ENCODE measurements around the gene MMS19. TPM values are rescaled to one million over a fixed set of nuclear protein-coding genes. Genes with fewer than 3 reads are reported as not detected.

MMS19 gene
- total RNA-seq, 1 experiment from 2014 or later: 70.6 TPM

DNA sequence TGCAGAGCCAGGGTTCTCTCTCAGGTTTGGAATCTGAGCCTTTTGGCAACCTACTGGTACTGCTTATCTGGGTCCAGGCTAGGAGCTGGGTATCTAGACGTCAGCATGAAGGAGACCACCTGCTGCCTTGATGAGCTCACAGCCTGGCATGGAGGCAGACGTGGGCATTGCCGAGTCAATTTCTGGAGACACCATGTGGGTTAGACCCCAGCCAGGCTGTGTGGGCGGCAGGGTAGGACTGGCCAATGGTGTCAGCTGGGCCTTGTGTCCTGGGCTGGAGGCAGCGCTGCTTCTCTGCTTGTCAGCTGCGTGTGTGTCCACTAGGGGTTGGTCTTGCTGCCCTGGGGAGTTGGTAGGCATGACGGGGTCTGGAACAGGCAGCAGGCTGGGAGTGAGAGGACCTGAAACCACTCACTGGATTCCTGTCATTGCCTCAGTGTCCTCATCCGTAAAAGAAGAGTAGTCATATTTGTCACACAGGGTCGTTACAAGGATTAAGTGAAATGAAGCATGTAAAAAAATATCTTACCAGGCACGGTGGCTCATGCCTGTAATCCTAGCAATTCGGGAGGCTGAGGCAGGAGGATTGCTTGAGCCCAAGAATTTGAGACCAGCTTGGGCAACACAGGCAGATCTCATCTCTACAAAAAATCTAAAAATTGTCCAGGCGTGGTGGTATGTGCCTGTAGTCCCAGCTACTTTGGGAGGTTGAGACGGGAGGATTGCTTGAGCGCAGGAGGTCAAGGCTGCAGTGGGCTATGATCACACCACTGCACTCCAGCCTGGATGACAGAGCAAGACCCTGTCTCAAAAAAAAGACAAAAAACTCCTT lies 42.7 kb upstream of the MMS19 start:
- BruUV-seq (replicated peaks): no TSS peak
- no peak for TF ChIP-seq EZH2 (IDR thresholded peaks at IDR 0.05; ENCODE audit: borderline replicate concordance, low read depth, low read length, poor library complexity, severe bottlenecking)
- TF ChIP-seq, protein P1, sequence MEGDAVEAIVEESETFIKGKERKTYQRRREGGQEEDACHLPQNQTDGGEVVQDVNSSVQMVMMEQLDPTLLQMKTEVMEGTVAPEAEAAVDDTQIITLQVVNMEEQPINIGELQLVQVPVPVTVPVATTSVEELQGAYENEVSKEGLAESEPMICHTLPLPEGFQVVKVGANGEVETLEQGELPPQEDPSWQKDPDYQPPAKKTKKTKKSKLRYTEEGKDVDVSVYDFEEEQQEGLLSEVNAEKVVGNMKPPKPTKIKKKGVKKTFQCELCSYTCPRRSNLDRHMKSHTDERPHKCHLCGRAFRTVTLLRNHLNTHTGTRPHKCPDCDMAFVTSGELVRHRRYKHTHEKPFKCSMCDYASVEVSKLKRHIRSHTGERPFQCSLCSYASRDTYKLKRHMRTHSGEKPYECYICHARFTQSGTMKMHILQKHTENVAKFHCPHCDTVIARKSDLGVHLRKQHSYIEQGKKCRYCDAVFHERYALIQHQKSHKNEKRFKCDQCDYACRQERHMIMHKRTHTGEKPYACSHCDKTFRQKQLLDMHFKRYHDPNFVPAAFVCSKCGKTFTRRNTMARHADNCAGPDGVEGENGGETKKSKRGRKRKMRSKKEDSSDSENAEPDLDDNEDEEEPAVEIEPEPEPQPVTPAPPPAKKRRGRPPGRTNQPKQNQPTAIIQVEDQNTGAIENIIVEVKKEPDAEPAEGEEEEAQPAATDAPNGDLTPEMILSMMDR (conservative IDR thresholded peaks at IDR 0.05; ENCODE audit: low read depth, low read length): no peak
- H3K27ac ChIP-seq (ENCODE audit: low read depth, low read length, poor library complexity, severe bottlenecking): no peak overlapping the region
- intact Hi-C loops (cut with micrococcal nuclease; ENCODE audit: unreplicated experiment): no loop called here
- H3K27me3 ChIP-seq (replicated peaks; ENCODE audit: insufficient read depth, low read depth, low read length, poor library complexity): no peaks in the 10 kb centered on the region
- H3K4me1 ChIP-seq (ENCODE audit: insufficient read depth, low read length, poor library complexity, severe bottlenecking): peaks cover 20% of the 10 kb centered on the region
- DNase-seq (ENCODE audit: low spot score): no peak
- H3K9me3 ChIP-seq (ENCODE audit: low read depth, low read length, poor library complexity, severe bottlenecking): no peaks in the 10 kb centered on the region
- POLR2A ChIA-PET (ENCODE audit: low non-redundant PET): no interaction called here
- CTCF ChIA-PET: interaction anchor here (1.2 kb wide), 1 partner anchor 8 kb away, joined by 3 read pairs; no protein-coding TSS in a partner anchor
- H3K36me3 ChIP-seq (ENCODE audit: insufficient read depth, low read length, poor library complexity, severe bottlenecking): no peaks in the 10 kb centered on the region
- no peak overlapping the region for H3K4me3 ChIP-seq (ENCODE audit: low read depth, low read length, poor library complexity, severe bottlenecking)

DNA sequence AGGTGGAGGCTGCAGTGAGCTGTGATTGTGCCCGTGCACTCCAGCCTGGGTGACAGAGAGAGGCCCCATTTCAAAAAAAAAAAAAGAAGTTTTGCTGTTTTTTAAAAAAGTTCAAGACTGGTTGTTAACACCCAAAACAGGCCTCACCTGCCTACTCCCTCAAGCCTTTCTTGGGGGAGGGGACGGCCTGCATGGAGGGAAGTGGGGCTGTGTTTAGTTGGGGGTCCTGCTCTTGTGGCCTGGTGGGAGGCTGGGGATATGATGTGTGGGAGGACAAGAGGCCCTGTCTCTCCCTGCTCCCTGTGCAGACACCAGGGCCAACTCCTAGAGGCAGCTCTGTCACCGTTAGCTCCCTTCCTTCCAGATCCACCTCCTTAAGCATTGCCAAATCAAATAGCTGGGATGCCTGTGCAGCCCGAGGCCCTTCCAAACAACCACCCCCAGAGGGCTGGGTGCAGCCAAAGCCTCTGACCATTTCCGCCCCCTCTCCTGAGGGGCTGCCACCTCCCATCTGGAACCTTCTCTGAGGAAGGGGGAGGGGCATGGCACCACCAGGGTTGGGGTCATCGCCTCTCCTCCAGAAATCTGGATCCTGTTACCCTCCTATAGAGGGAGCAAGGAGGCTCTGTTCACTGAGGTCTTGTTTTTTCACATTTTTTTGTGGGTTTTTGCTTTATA lies 41.4 kb upstream of the MMS19 start:
- DNase-seq (ENCODE audit: low spot score): no peak
- Histone ChIP-seq H3K27ac (ENCODE audit: low read depth, low read length, poor library complexity, severe bottlenecking) (no peak overlapping the region), H3K4me3 (ENCODE audit: low read depth, low read length, poor library complexity, severe bottlenecking) (no peak overlapping the region), H3K27me3 (replicated peaks; ENCODE audit: insufficient read depth, low read depth, low read length, poor library complexity) (no peaks in the 10 kb centered on the region), H3K4me1 (ENCODE audit: insufficient read depth, low read length, poor library complexity, severe bottlenecking) (peaks cover 20% of the 10 kb centered on the region), H3K9me3 (ENCODE audit: low read depth, low read length, poor library complexity, severe bottlenecking) (no peaks in the 10 kb centered on the region), H3K36me3 (ENCODE audit: insufficient read depth, low read length, poor library complexity, severe bottlenecking) (no peaks in the 10 kb centered on the region)
- TF ChIP-seq, protein P1 (conservative IDR thresholded peaks at IDR 0.05; ENCODE audit: low read depth, low read length): no peak; the same call in 1 of the 2 replicates
- TF ChIP-seq EZH2 (IDR thresholded peaks at IDR 0.05; ENCODE audit: borderline replicate concordance, low read depth, low read length, poor library complexity, severe bottlenecking): no peak
- intact Hi-C loops (cut with micrococcal nuclease; ENCODE audit: unreplicated experiment): no loop called here
- CTCF ChIA-PET: interaction anchor here (0.5 kb wide), 1 partner anchor 15 kb away, joined by 6 read pairs; no protein-coding TSS in a partner anchor
- POLR2A ChIA-PET (ENCODE audit: low non-redundant PET): no interaction called here
- BruUV-seq (replicated peaks): no TSS peak

DNA sequence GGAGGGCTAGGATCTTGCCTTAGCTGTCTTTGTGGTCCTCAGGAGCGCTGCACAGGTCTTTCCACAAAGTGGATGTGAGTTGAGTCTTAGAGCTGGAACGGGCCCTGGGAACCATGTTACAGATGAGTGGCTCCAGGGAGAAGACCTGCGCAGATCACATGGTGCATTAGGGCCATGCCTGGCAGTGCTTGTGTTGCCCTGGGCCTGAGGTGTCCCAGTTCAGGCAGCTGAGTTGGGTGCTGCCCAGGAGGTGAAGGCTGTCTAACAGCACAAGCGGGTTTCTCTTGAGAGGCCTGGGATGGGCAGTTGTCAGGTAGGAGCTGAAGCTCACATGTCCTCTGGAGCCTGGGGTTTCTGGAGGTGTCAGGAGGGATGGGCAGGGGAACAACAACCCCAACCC lies 40.6 kb upstream of the MMS19 start:
- DNase-seq (ENCODE audit: low spot score): no peak
- no peak overlapping the region for H3K27ac ChIP-seq (ENCODE audit: low read depth, low read length, poor library complexity, severe bottlenecking)
- H3K9me3 ChIP-seq (ENCODE audit: low read depth, low read length, poor library complexity, severe bottlenecking): no peaks in the 10 kb centered on the region
- peaks cover 20% of the 10 kb centered on the region for H3K4me1 ChIP-seq (ENCODE audit: insufficient read depth, low read length, poor library complexity, severe bottlenecking)
- BruUV-seq (replicated peaks): no TSS peak
- TF ChIP-seq, protein P1 (conservative IDR thresholded peaks at IDR 0.05; ENCODE audit: low read depth, low read length): no peak
- TF ChIP-seq EZH2 (IDR thresholded peaks at IDR 0.05; ENCODE audit: borderline replicate concordance, low read depth, low read length, poor library complexity, severe bottlenecking): no peak
- no peak overlapping the region for H3K4me3 ChIP-seq (ENCODE audit: low read depth, low read length, poor library complexity, severe bottlenecking)
- ChIA-PET POLR2A (ENCODE audit: low non-redundant PET) (no interaction called here), CTCF (interaction anchor here (0.6 kb wide), 1 partner anchor 134 kb away, joined by 3 read pairs; no protein-coding TSS in a partner anchor)
- intact Hi-C loops (cut with micrococcal nuclease; ENCODE audit: unreplicated experiment): no loop called here
- H3K36me3 ChIP-seq (ENCODE audit: insufficient read depth, low read length, poor library complexity, severe bottlenecking): no peaks in the 10 kb centered on the region
- no peaks in the 10 kb centered on the region for H3K27me3 ChIP-seq (replicated peaks; ENCODE audit: insufficient read depth, low read depth, low read length, poor library complexity)

Measured in A673 (cell line).